HG03108 (cell line): Measurements from ENCODE around the gene CLCN7.

Experiments used
- ATAC-seq: cut with Tn5 transposase; IDR thresholded peaks from one replicate; pipeline ENCODE4 v1.9.1; 2021; ENCODE audit warnings: moderate library complexity; ENCODE audit not compliant: unreplicated experiment

Gene CLCN7

GRCh38 chr16:1474796-1475551 lies at the start of gene CLCN7:
Gene CLCN7, minus strand, starts transcription at chr16:1475028. Its CDS starts 54 bp downstream, at chr16:1474974.
- ATAC-seq: peak; percentile 75

DNA sequence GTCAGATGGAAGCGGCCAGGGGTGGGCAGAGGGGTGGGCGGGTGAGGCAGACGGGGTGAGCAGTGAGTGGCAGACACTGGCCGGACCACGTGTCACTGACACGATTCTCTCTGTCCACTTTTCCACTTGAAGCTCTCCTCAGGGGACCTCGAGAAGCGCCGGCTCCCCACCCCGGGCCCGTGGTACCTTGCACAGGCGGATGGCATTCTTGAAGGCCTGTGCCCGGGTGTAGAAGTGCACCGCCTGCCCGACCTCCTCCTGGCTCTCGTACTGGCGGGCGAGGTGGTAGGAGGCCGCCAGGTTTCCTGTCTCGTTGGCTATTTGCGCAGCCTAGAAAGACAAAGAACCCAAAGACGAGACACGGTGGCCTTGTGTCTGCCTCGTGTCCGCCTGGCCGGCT lies 49.5 kb upstream of the CLCN7 start:
- no peak for ATAC-seq

DNA sequence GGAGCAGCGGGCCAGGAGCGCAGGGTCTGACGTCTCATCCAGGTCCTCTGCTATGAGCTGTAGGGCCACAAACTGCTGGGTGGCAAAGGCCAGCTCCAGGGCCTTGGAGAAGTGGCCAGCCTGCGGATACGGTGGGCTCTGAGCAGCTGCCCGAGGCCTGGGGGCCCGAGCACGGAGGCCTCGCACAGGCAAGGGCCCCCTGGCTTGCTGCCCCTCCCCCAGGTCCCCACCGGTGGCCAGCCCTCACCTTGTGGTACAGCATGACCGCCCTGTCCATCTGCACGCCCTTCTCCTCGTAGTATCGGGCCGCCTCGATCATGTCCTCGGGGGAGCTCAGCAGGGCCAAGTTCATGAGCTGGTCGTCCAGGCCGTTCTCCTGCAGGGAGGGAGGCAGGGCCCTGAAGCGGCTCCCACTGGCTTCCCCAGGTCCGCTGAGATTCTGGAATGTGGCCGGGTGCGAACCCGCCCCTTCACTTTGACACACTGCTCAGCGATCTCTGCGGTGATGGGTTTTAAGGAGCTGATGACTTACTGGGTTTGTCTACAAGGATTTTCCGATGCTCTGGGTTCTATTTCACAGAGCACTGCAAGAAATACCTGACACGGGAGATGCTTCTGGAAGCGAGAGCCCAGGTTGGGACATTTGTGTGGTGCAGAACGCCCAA lies 48.9 kb upstream of the CLCN7 start:
- ATAC-seq: no peak

- no peak for ATAC-seq
Measured at GRCh38 chr16:1520461-1520860, 45.6 kb upstream of the CLCN7 start.

DNA sequence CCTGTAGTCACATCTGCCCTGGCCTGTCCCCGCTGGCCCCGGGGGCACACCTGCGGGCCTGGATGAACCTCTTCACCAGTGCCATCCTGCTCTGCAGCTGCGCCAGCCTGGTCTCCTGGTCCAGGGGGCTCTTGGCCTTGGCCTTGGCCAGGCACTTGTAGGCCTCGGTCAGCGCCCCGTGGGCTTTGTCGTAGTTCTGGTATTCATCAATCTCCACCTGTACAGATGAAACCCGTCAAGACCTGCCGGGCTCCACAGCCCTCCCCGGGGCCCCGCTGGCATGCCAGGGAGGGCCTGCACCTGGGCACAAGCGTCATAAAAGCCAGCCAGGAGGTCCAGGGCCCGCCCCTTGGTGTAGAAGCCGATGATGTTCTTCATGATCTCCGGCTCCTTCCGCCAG lies 45.0 kb upstream of the CLCN7 start:
- no peak for ATAC-seq

DNA sequence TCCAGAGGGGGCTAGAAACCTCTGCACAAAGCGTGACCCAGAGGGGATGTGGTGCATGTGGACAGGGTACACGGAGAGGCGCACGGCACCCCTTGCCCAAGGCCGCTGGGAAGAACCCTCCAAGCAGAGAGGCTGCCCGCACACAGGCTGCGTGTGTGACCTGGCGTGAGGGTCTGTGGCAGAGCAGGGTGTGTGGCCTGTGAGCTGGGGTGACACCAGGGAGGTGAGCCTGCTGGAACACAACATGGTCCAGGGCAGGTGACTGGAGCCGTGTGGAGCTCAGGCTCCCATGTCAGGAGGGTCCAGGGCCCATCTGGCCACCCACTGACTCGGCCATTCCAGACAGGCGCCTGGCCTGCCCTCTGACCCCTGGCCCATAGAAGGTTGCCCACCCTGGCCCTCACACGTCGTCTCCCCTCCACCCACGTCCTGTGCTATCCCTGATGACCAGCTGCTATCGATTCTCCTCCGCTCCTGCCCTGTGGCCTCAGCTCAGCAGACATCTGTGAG lies 43.9 kb upstream of the CLCN7 start:
- ATAC-seq: no peak

DNA sequence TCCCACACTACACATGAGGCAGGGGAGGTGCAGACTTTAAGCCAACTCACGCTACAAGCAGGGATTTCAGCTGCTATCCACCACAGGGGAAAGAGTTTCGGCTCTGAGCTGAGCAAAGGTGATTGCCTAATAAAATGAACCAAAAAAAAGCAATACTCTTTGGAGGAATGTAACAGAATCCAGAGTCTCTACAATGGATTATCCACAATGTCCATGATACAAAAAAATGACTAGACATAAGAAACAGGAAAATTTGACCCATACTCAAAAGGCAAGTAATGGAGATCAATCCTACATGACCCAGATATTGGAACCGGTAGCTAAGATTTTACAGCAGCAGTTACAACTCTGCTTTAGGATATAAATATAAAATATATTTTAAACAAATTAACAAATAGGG lies 39.7 kb upstream of the CLCN7 start:
- ATAC-seq: no peak

DNA sequence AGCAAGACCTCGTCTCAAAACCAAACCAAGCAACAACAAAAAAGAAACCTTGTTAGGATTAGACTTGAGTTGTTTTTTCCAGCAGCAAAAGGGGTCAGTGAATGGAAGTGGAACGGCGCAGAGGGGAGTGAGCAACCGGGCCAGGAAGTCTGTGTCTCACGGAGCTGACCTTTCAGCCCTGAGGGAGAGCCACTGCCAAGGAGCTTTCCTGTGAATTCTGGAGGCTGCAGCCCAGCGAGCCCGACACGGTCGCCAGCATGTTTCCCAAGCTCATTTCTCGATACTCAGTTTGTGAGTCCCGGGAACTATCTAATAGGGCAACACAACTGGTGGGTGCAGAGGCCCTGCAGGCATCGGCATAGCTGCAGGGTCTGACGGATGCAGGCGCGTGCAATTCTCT lies 37.9 kb upstream of the CLCN7 start:
- ATAC-seq: no peak

- no peak for ATAC-seq
Measured at GRCh38 chr16:1511662-1512569, 37.1 kb upstream of the CLCN7 start.

- ATAC-seq: no peak
Measured at GRCh38 chr16:1510941-1511351, 36.1 kb upstream of the CLCN7 start.

- no peak for ATAC-seq
Measured at GRCh38 chr16:1510272-1510671, 35.4 kb upstream of the CLCN7 start.

DNA sequence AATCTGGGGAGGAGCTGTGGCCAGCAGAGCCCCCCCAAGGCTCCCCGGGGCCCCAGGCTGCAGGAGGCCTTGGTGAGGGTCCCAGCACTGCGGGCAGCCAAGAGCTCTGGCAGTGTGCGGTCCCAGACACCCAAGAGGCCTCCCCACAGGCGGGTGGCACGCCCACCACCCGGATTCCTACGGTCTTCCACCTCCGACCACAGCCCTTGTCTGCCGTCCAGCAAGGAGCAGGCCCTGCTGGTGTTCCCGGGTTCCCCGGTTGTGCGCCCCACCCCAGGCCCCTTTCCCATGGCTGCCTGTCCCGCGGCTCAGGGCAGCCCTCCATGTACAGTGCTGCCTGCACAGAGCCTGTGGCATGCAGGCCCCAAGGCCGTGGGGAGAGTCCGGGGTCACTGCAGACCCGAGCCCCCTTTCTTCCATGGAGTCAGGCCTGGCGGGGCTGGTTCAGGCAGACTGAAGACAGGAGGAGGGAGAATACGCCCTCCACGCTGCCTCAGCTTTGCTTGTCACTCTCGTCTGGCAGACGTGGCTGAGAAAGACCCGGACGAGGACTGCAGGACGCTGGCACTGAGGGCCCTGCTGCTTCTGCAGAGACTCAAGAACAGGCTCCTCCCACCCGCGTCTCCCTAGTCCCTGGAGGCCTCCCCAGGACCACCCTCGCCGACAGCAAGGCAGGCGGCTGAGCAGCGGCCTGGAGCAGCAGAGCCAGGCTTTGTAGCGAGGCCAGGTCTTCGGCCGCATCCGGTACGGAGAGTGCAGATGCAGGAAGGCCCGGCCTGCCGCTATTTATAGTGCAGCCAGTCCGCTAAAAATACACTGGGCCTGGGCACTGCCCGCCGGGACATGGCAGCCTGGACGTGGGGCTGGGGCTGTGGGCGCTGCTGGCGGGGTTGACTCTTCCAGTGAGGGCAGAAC lies 34.7 kb upstream of the CLCN7 start:
- ATAC-seq: no peak

GRCh38 chr16:1508494-1509187 lies 33.8 kb upstream of the CLCN7 start:
- no peak for ATAC-seq

- no peak for ATAC-seq
Measured at GRCh38 chr16:1506494-1507213, 31.8 kb upstream of the CLCN7 start.

DNA sequence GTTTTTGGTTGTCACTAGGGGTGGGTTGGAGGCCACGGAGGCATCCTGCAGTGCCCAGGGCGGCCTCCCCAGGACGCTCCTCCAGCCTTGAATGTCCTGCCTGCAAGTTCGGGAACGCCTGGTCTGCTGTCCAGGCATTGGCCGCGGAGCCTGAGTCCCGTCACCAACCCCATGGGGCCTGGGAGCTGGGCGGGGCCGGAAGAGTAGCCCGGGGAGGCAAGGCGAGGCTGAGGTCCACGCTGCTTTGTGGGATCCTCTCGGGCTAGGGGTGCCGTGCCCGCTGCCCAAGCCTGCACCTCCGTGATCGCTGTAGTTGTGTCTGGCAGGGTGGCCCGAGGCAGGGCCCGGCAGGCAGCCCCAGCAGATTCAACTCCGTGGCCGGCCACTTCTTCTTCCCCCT lies 31.1 kb upstream of the CLCN7 start:
- ATAC-seq: no peak

DNA sequence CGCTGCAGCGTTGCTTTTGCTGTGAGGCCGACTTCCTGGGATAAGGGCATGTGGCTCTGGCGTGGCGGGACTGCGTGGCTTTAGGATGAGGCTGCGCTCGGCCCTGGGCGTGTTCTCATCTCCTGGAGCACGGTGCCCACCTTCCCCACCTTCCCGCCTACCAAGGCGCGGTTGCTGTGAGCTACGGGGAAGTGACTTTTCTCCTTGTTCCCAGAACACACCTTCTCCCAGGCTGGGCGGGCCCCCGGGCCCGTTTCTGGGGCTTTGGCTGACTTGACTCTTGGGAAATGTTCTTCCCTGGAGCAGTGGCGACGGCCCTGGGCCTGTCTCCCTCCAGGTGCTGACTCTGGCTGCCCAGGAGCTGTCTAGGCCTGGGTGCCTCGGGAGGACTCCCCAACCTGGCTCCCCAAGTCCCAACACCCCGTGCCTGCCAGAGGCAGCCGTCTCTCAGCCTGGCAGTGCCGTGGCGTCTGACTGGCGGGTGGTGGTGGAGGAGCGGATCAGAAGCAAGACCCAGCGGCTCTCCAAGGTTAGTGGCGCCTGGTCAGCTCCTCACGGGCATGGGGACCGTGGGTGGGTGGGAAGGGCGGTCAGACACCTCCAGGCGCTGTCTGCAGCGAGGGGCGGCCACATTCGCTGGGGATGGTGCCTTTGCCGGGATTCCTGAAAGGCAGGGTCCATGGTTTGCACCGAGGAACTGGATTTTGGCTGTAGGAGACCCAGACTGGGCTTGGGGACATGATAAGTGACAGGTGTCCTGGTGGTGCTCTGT lies 30.4 kb upstream of the CLCN7 start:
- ATAC-seq: no peak

- ATAC-seq: no peak
Measured at GRCh38 chr16:1503110-1503955, 28.5 kb upstream of the CLCN7 start.
